GM21717 (cell line): Measurements from ENCODE around the gene B3GAT2.
"Not testable (repeated sequence)": the region's sequence is repeated elsewhere in the genome, so short reads cannot be mapped to it uniquely, and the experiment has no call there.

Source experiments
- ATAC-seq: cut with Tn5 transposase; IDR thresholded peaks from one replicate; pipeline ENCODE4 v1.9.1; 2021; ENCODE audit warnings: mild to moderate bottlenecking, moderate library complexity; ENCODE audit not compliant: unreplicated experiment

The B3GAT2 gene

GRCh38 chr6:70956451-70957283 is at the start of gene B3GAT2:
Gene B3GAT2 (minus strand): TSS chr6:70957060. CDS start chr6:70956429, 631 bp downstream.
- no peak for ATAC-seq

GRCh38 chr6:70998148-70998547 is 41.3 kb upstream of the B3GAT2 start:
- no peak for ATAC-seq

GRCh38 chr6:70997379-70997778 is 40.5 kb upstream of the B3GAT2 start:
- no peak for ATAC-seq

- ATAC-seq, result no peak
Measured at GRCh38 chr6:70996106-70996505, 39.2 kb upstream of the B3GAT2 start.

- ATAC-seq, result no peak
Measured at GRCh38 chr6:70995411-70995810, 38.6 kb upstream of the B3GAT2 start.

- ATAC-seq, result no peak
Measured at GRCh38 chr6:70991253-70991652, 34.4 kb upstream of the B3GAT2 start.

GRCh38 chr6:70985156-70985555 is 28.3 kb upstream of the B3GAT2 start:
- no peak for ATAC-seq

- ATAC-seq, result no peak
Measured at GRCh38 chr6:70982747-70983146, 25.9 kb upstream of the B3GAT2 start.

- no peak for ATAC-seq
Measured at GRCh38 chr6:70980727-70981126, 23.9 kb upstream of the B3GAT2 start.

- no peak for ATAC-seq
Measured at GRCh38 chr6:70973604-70974003, 16.7 kb upstream of the B3GAT2 start.

GRCh38 chr6:70967049-70967448 is 10.2 kb upstream of the B3GAT2 start:
- ATAC-seq, result no peak

GRCh38 chr6:70957284-70957617 is 391 bp upstream of the B3GAT2 start:
- no peak for ATAC-seq

GRCh38 chr6:70956191-70956450 is 739 bp downstream of the B3GAT2 start:
- no peak for ATAC-seq

GRCh38 chr6:70955441-70956190 is 1.2 kb downstream of the B3GAT2 start:
- peak; percentile 97 for ATAC-seq

GRCh38 chr6:70954750-70955149 is 2.1 kb downstream of the B3GAT2 start:
- no peak for ATAC-seq

- no peak for ATAC-seq
Measured at GRCh38 chr6:70954176-70954575, 2.7 kb downstream of the B3GAT2 start.

- no peak for ATAC-seq
Measured at GRCh38 chr6:70952608-70953165, 4.2 kb downstream of the B3GAT2 start.

- ATAC-seq, result not testable (repeated sequence)
Measured at GRCh38 chr6:70944321-70944720, 12.5 kb downstream of the B3GAT2 start.

- no peak for ATAC-seq
Measured at GRCh38 chr6:70933853-70934252, 23.0 kb downstream of the B3GAT2 start.

- no peak for ATAC-seq
Measured at GRCh38 chr6:70905742-70906141, 51.1 kb downstream of the B3GAT2 start.

GRCh38 chr6:70903665-70904452 is 53.0 kb downstream of the B3GAT2 start:
- ATAC-seq, result no peak
